ENCODE results near the gene TLX2.

The TLX2 gene

GRCh38 chr2:74507145-74507925 is 6.9 kb upstream of the TLX2 start, which contains the start of gene PCGF1 (continued):
- TF ChIP-seq, protein P1, sequence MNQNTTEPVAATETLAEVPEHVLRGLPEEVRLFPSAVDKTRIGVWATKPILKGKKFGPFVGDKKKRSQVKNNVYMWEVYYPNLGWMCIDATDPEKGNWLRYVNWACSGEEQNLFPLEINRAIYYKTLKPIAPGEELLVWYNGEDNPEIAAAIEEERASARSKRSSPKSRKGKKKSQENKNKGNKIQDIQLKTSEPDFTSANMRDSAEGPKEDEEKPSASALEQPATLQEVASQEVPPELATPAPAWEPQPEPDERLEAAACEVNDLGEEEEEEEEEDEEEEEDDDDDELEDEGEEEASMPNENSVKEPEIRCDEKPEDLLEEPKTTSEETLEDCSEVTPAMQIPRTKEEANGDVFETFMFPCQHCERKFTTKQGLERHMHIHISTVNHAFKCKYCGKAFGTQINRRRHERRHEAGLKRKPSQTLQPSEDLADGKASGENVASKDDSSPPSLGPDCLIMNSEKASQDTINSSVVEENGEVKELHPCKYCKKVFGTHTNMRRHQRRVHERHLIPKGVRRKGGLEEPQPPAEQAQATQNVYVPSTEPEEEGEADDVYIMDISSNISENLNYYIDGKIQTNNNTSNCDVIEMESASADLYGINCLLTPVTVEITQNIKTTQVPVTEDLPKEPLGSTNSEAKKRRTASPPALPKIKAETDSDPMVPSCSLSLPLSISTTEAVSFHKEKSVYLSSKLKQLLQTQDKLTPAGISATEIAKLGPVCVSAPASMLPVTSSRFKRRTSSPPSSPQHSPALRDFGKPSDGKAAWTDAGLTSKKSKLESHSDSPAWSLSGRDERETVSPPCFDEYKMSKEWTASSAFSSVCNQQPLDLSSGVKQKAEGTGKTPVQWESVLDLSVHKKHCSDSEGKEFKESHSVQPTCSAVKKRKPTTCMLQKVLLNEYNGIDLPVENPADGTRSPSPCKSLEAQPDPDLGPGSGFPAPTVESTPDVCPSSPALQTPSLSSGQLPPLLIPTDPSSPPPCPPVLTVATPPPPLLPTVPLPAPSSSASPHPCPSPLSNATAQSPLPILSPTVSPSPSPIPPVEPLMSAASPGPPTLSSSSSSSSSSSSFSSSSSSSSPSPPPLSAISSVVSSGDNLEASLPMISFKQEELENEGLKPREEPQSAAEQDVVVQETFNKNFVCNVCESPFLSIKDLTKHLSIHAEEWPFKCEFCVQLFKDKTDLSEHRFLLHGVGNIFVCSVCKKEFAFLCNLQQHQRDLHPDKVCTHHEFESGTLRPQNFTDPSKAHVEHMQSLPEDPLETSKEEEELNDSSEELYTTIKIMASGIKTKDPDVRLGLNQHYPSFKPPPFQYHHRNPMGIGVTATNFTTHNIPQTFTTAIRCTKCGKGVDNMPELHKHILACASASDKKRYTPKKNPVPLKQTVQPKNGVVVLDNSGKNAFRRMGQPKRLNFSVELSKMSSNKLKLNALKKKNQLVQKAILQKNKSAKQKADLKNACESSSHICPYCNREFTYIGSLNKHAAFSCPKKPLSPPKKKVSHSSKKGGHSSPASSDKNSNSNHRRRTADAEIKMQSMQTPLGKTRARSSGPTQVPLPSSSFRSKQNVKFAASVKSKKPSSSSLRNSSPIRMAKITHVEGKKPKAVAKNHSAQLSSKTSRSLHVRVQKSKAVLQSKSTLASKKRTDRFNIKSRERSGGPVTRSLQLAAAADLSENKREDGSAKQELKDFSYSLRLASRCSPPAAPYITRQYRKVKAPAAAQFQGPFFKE (tag by site-specific recombination; IDR thresholded peaks at IDR 0.05; ENCODE audit: borderline replicate concordance) = no peak
- TF ChIP-seq ZNF24 (tag by site-specific recombination; IDR thresholded peaks at IDR 0.05) (peak; percentile 55; the same call in 1 of the 2 replicates), ZNF776 (tag by site-specific recombination; IDR thresholded peaks at IDR 0.05; ENCODE audit: borderline replicate concordance) (no peak), GFI1B (tag by site-specific recombination; IDR thresholded peaks at IDR 0.05) (no peak), ZNF155 (tag by site-specific recombination; IDR thresholded peaks at IDR 0.05) (no peak), ZNF302 (tag by site-specific recombination; IDR thresholded peaks at IDR 0.05; ENCODE audit: low read depth) (no peak), ZNF18 (tag by site-specific recombination; IDR thresholded peaks at IDR 0.05) (no peak), KLF1 (tag by site-specific recombination; IDR thresholded peaks at IDR 0.05) (no peak), ZNF701 (tag by site-specific recombination; IDR thresholded peaks at IDR 0.05) (no peak), ZNF311 (tag by site-specific recombination; IDR thresholded peaks at IDR 0.05; ENCODE audit: borderline replicate concordance) (no peak), YY2 (tag by site-specific recombination; IDR thresholded peaks at IDR 0.05) (peak; percentile 80), ATF2 (tag by site-specific recombination; IDR thresholded peaks at IDR 0.05; ENCODE audit: low read depth) (no peak), BCL11A (tag by site-specific recombination; IDR thresholded peaks at IDR 0.05; ENCODE audit: low read depth) (no peak), ZNF544 (tag by site-specific recombination; IDR thresholded peaks at IDR 0.05) (no peak), ZBTB48 (tag by site-specific recombination; IDR thresholded peaks at IDR 0.05) (peak; percentile 77), ZSCAN4 (tag by site-specific recombination; IDR thresholded peaks at IDR 0.05) (peak; percentile 47; the same call in 1 of the 2 replicates), ZNF19 (tag by site-specific recombination; IDR thresholded peaks at IDR 0.05; ENCODE audit: low read depth) (no peak), ZXDB (tag by site-specific recombination; IDR thresholded peaks at IDR 0.05) (peak; percentile 67), ZNF148 (tag by site-specific recombination; IDR thresholded peaks at IDR 0.05; ENCODE audit: borderline replicate concordance) (no peak), ZNF777 (tag by site-specific recombination; IDR thresholded peaks at IDR 0.05; ENCODE audit: borderline replicate concordance) (0 out of 2 replicates have a peak, but pooled peaks have one; percentile 54), ZNF629 (tag by site-specific recombination; IDR thresholded peaks at IDR 0.05) (peak; percentile 60; the same call in 1 of the 2 replicates)
- TF ChIP-seq, protein P2, sequence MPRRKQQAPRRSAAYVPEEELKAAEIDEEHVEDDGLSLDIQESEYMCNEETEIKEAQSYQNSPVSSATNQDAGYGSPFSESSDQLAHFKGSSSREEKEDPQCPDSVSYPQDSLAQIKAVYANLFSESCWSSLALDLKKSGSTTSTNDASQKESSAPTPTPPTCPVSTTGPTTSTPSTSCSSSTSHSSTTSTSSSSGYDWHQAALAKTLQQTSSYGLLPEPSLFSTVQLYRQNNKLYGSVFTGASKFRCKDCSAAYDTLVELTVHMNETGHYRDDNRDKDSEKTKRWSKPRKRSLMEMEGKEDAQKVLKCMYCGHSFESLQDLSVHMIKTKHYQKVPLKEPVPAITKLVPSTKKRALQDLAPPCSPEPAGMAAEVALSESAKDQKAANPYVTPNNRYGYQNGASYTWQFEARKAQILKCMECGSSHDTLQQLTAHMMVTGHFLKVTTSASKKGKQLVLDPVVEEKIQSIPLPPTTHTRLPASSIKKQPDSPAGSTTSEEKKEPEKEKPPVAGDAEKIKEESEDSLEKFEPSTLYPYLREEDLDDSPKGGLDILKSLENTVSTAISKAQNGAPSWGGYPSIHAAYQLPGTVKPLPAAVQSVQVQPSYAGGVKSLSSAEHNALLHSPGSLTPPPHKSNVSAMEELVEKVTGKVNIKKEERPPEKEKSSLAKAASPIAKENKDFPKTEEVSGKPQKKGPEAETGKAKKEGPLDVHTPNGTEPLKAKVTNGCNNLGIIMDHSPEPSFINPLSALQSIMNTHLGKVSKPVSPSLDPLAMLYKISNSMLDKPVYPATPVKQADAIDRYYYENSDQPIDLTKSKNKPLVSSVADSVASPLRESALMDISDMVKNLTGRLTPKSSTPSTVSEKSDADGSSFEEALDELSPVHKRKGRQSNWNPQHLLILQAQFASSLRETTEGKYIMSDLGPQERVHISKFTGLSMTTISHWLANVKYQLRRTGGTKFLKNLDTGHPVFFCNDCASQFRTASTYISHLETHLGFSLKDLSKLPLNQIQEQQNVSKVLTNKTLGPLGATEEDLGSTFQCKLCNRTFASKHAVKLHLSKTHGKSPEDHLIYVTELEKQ (tag by site-specific recombination; IDR thresholded peaks at IDR 0.05; ENCODE audit: borderline replicate concordance) = no peak

Measured in HEK293 (cell line).